HG02798 (cell line): Measurements from ENCODE around the gene PNRC1.
"Not testable (repeated sequence)": the region's sequence is repeated elsewhere in the genome, so short reads cannot be mapped to it uniquely, and the experiment has no call there.

Experiments
- ATAC-seq: cut with Tn5 transposase; IDR thresholded peaks from one replicate; pipeline ENCODE4 v1.9.1; 2021; ENCODE audit warnings: mild to moderate bottlenecking; ENCODE audit not compliant: unreplicated experiment, poor library complexity

The PNRC1 gene

DNA sequence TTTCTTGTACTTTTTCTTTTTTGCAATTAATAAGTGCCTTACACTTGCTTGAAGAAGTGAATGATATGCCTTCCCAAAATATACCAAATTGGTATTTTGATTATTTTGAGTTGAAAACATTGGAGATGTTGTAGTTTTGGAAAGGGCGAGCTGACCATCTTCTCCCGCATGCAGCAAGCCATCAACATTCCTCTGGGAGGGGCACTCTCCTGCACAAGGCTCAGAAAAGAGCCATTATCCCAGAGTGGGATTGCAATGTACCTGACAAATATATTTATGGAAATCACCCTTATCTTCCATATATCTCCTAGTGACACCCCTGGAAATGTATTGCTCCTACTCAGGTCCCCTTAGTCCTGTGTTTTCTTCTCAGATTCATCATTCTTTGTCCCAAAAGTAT, 22.8 kb upstream of the PNRC1 start:
- no peak for ATAC-seq

DNA sequence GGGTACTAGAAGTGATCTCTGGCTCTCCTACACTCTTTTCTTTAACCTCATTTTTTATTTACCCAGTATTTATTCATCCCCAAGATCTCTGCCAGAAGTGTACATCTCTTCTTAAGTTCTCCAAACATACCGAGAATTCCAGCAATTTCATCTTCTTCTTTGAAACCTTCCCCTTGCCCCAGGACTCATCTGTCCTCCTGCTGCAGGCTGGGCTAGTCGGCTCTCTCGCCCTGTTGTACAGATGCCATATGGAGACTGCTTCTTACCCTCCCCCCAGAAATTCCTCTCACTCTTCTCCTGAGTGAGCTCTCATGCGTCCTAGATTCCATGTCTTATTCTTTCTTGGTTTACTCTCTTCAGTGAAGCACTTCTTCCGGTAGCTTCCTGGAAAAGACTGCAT, 21.9 kb upstream of the PNRC1 start:
- no peak for ATAC-seq

DNA sequence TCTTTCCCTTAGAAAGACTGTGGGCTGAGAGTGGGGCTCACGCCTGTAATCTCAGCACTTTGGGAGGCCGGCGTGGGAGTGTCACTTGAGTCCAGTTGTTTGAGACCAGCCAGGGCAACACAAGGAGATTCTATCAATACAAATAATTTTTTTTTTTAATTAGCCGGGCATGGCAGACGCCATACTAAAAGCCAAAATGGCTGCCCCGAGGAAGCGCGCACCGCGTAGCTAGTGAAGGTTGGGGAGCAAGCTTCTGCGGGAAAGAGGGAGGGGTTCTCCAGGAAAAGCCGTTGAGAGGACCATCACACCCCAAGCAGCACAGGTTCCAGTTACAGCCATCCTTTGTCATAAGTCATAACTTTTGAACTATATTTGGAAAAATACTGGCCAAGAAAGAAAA, 21.3 kb upstream of the PNRC1 start:
- ATAC-seq, result no peak

DNA sequence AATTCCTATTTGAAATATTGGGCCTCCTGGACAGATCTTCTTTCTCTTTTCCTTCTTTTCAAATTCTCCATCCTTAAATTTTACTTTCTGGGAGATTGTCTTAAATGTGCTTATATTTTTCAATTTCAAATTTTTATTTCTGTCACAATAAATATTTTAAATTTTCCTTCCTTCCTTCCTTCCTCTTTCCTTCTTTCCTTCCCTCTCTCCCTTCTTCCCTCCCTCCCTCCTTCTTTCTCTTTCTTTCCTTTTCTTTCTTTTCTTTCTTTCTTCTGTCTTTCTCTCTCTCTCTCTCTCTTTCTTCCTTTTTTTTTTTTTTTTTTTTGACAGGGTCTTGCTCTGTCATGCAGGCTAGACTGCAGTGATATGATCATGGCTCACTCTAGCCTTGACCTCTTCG, 16.7 kb upstream of the PNRC1 start:
- ATAC-seq, result no peak

DNA sequence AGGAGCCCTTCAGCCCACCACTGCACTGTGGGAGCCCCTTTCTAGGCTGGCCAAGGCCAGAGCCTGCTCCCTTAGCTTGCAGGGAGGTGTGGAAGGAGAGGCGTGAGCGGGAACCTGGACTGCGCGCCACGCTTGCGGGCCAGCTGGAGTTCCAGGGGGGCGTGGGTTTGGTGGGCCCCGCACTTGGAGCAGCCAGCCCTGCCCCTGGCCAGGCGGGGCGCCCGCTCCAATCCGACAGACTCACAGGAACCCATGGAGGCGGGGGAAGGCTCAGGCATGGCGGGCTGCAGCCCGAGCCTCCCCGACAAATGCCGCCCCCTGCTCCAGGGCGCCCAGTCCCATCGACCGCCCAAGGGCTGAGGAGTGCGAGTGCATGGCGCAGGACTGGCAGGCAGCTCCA, 15.6 kb upstream of the PNRC1 start:
- not testable (repeated sequence) for ATAC-seq

DNA sequence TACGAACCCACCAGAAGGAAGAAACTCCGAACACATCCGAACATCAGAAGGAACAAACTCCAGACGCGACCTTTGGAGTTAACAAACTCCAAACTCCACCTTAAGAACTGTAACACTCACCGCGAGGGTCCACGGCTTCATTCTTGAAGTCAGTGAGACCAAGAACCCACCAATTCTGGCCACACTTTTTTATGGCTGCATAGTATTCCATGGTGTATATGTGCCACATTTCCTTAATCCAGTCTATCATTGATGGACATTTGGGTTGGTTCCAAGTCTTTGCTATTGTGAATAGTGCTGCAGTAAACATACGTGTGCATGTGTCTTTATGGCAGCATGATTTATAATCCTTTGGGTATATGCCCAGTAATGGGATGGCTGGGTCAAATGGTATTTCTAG, 14.4 kb upstream of the PNRC1 start:
- not testable (repeated sequence) for ATAC-seq

DNA sequence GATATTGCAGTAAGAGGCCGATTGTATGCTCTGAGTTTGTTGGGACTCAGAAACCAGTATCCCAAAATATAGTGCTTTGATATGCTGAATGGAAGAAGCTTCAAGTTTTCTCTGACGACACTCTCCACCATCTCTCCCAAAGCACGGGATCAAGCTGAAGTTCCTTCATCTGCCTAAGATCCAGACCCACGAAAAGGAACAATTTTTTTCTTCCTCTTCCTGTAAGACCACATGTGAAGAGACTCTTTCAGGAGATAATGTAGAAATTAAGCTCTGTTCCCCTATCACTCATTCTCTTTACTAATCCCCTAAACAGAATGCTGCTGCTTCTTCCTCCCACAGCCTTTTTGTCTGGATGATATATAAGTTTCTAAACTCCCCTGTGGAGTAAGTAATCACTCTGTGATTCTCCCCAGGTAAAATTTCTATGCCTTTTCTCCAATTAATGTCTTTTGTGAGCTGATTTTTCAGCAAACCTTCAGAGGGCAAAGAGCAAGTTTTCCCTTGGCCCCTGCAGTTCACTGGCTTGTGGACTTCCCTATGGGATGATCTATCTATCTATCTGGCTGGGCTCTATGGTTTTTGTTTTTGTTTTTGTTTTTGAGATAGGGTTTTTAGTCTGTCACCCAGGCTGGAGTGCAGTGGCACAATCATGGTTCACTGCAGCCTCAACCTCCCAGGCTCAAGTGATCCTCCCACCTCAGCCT, 13.5 kb upstream of the PNRC1 start:
- ATAC-seq, result no peak

DNA sequence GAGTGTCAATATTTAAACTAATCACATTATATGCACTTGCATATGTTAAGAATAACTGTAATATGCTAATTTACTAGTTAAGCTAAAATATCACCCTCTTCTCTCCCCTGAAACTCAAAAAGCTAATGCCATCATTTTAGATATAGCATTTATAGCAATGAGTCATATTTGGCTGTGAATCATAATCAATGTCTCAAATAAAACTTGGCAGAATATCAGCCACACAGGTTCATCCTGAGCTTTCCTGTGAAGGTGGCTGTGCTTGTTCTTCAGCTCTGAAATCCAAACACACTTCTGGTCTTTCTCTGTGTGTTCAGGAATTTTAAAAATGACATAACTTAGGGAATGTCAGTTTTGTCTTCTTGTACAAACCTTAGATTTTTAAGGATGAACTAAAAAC, 12.8 kb upstream of the PNRC1 start:
- no peak for ATAC-seq

DNA sequence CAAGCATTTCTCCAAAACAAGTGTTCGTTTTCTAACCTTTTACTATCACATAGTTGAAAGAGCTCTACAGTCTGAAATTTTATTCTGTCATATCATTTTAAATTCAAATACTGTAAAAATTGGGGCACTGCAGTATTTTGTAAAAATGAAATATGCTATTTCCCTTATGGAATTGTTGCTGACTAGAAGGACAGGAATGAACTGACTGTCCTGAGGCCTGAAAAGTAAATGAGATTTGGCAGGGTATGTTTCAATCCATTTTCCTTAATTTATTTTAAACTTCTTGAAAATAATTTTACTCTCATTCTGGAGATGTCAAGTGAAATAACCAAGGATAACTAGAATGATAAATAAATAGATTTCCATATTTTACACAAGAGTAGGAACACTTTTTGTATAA, 11.9 kb upstream of the PNRC1 start:
- ATAC-seq, result no peak

DNA sequence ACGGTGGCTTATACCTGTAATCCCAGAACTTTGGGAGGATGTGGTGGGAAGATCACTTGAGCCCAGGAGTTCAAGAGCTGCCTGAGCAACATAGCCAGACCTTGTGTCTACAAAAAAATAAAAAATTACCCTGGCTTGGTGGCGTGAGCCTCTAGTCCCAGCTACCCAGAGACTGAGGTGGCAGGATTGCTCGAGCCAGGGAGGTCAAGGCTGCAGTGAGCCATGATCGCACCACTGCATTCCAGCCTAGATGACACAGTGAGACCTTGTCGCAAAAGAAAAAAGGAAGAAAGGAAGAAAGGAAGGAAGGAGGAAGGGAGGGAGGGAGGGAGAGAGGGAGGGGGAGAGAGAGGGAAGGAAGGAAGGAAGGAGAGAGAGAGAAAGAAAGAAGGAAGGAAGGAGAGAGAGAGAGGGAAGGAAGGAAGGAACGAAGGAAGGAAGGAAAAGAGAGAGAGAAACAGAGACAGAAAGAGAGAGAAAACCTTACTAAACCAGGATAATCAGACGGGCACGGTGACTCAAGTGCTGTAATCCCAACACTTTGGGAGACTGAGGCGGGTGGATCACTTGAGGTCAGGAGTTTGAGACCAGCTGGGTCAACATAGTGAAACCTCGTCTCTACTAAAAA, 10.9 kb upstream of the PNRC1 start:
- no peak for ATAC-seq

DNA sequence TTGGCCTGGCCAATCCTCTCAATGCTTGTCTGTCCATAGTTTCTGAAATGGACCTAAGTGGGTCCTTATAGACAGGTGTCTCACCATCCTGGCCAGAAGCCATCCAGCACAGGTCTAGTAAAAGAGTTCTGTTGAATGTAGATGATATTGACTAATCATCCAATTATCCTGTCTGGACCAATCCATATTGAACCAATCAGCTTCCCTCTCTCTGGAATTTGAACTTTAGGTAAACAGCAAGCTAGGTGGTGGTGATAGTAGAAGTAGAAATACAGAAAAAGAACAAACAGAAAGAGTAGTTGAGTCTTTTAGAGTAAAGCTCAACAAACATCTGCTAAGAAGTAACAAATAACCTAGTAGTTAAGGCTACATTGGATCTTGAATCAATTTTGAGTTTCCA, 9.5 kb upstream of the PNRC1 start:
- ATAC-seq, result no peak

DNA sequence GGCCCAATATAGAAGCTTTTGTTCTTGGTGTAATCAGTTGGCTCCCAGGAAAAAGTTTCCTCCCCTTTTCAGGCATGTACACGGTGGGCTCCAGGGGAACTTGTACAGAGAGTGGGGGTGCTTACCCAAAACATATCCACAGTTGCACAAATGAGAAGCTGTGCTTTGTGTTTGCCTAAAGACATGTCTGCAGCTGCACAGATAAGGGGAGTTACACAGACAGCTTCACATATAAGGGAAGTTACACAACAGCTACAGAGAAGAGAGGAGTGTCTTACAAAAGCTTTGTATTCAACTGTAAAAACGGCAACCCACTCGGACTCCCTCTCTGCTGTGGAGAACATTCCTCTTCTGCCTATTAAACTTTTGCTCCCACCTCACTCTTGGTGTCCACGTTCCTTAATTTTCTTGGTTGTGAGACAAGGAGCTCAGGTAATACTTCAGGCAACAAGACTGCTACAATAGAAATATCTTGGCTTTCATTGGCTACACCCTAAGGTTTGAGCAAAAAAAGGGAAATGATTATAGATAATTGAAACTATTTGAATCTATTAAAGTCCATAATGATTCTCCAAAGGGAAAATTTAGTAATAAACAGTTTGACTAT, 7.4 kb upstream of the PNRC1 start:
- ATAC-seq, result no peak

DNA sequence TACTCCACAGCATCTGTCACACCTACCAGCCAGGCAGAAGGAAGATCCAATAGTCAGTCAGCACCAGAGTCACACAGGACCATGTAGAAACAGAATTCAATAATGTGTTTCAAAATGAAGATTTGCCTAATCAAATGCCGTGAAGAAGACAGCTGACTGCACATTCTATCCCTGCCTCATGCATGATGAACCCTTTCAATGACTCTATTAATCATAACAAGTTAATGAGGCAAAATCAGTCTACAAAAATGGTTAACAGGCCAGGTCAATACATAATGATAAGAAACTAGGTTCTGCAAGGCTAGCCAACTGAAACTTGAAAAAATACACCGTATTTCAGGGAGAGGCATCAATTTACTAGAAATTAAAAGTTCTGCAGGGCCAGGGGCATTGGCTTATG, 6.7 kb upstream of the PNRC1 start:
- no peak for ATAC-seq

DNA sequence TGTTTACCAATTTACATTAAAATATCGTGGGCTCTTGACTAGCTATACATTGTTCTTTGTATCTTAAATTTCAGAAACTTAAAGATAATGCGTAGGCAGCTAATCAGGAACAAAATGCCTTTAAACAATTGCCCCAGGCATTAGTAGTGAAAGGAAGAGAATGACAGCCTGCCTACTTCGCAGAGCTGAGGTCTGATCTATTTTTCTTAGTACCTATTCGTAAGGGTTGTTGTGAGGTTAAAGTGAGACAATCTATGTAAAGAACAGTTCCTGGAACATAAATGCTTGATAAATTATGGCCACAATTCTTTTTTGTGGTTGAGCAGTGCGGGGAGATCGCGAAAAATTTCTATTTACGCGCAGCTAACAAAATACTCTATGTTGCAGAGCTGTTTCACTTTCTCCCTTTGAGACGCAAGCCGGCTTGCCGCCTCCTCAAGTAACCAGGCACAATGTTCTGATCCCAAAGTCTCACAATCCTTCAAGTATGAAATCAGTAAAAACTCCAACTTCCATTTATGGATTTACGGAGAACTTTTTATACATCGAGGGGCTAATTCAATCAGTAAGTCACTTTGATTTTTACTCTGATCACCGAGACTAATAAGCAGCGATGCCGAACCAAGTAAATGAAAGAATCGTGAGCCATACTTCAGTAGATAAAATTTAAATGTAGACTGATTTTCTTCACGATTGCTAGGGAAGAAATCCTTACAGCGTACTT, 878 bp upstream of the PNRC1 start:
- ATAC-seq, result no peak

DNA sequence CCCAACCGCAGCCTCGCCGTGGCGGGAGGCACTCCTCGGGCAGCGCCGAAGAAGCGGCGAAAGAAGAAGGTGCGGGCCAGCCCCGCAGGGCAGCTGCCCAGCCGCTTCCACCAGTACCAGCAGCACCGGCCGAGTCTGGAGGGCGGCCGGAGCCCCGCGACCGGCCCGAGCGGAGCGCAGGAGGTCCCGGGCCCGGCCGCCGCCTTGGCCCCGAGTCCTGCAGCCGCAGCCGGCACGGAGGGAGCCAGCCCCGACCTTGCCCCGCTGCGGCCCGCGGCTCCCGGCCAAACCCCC, 525 bp downstream of the PNRC1 start:
- peak; percentile 7 for ATAC-seq

DNA sequence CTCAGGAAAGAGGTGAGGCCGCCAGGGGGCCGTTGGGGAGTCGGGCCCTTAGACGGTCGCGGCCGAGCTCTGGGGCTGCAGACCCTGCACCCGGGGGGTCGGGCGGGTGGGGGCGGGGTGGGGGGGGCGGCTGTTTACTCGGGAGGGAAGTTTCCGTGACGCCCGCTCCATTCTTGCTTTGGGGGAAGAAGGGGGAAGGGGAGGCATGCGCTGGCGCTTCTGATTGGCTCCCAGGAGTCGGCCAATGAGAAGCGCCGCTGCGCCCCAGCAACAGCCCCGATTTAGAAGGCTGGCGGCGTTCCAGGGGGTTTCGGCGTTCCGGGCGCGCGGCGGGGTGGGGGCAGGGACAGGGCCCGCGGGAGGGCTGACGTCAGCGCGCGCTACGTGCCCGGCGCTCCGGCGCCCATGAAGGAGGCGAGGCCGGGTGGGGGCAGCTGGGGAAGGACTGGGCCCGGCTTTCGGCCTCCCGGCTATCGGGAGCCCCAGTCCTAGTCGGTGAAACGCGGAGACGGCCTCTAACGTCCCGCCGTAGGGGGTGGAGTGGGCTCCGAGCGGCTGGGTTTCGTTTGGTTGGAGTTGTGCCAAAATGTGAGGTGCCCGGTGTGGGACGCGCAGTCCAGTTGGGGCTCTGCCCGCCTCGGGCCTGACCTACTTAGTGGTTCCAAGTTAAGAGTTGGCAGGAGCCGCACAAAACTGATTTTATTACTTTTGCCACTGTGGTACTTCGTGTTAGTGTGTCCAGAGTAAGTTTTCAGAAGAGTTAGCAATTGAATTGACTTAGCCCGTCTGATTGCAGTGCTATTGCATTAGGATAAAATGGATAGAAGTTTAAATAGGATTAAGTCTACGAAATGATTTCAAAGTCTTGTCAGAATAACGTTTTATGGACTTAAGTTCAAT, 1.1 kb downstream of the PNRC1 start:
- peak; percentile 68 for ATAC-seq

DNA sequence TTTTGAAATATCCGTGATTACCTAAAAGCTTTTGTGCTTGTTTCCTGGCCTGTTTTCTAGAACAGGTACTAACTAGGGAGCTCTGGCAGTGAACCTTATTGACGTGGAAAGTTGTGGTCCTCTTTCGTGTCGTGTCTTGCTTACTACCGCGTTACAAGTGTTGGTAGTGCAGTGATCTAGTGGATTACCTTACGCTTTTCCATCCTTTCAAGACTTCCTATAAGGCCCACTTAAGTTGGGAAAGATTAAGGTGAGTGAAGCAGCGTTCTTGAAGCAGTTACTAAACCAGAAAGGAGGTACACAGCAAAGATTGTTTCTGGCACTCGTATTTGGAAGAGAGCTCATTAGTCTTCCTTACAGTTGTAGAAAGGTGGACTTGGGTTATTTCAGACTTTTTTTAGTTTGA, 1.9 kb downstream of the PNRC1 start:
- ATAC-seq, result no peak

DNA sequence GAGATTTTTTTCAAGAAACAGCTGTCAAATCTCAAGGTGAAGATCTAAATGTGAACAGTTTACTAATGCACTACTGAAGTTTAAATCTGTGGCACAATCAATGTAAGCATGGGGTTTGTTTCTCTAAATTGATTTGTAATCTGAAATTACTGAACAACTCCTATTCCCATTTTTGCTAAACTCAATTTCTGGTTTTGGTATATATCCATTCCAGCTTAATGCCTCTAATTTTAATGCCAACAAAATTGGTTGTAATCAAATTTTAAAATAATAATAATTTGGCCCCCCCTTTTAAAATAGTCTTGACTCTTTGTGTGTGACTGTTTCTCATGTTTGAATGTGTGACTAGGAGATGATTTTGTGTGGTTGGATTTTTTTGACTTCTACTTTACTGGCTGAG, 4.0 kb downstream of the PNRC1 start:
- ATAC-seq, result no peak

DNA sequence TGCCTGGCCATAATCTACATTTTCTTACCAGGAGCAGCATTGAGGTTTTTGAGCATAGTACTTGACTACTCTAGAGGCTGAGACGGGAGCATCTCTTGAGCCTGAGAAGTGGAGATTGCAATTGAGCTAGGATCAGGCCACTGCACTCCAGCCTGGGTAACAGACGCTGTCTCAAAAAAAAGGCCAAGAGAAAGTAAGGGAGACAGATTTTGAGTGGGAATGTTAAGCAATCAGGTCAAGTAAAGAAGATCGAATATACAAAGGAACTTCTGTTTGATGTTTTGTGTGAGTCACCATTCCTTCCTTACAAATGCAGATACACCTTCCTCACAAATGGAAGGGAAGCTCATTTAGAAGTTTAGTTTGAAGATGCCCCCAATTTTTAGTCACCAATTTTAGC, 4.4 kb downstream of the PNRC1 start:
- ATAC-seq, result no peak

DNA sequence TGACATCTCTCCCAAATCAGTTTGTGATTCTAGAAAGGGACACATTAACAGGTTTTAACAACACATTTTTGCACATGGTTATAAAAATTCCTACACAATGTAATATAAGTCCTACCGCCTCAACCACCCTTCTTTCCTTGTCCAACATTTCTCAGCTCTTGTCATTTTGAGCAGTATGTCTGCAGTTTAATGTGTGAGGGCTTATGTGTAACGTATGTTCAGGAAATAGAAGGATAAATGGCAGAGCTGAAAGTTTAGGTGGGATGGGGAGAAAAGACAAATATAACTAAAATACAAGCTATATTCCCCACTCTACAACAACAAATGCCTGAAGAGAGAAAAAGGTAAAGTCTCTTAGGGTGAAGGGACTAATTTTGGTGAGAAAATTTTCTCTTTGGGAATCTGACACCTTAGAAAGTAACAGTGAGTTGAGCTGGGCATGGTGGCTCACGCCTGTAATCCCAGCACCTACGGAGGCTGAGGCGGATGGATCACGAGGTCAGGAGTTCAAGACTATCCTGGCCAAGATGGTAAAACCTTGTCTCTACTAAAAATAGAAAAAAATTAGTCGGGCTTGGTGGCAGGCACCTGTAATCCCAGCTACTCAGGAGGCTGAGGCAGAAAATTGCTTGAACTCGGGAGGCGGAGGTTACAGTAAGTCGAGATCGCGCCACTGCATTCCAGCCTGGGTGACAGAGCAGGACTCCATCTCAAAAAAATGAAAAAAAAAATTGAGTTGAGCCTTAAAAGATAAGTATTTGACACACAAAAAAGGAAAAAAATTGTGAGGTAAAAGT, 5.1 kb downstream of the PNRC1 start:
- no peak for ATAC-seq
